ENCODE results near the gene TMEM272. TPM values are rescaled to one million over a fixed set of nuclear protein-coding genes. Genes with fewer than 3 reads are reported as not detected.

The TMEM272 gene
- total and polyA plus RNA-seq, 9 of the 15 experiments (the other 6 are each of a cell fraction or from before 2014, with no cell fraction given): 0.04 to 0.16 (median 0.06) TPM; not detected in 2

DNA sequence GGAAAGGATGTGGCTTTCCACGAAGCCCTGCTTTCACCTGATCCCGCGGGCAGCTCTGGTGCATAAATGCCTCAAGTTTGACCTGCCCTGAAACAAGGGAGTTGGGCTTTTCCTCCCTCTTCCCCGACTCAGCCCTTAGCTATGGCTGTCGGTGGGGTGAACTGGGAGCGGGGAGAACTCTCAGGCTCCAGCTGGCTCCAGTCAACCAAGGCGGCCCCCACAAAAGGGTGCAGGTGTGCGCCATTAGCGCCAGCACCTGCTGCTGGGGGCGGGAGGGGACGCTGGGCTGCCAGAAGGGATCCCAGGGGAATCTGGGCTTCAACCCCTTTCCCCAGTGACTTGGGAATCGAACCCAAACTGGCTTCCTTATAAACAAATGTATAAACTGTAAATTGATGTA is 33.9 kb downstream of the TMEM272 start:
- no peak overlapping the region for H3K4me3 ChIP-seq
- 66% methylated on average over 5 of the region's 12 CpGs for WGBS (ENCODE audit: insufficient coverage, low coverage, missing lambda C conversion rate)
- no peak overlapping the region for H3K27ac ChIP-seq (ENCODE audit: extremely low read depth, low read depth, low read length)
- in situ Hi-C loops (cut with MboI): no loop called here
- H3K79me2 ChIP-seq (ENCODE audit: control insufficient read depth, insufficient read depth, low read length): no peaks in the 10 kb centered on the region
- no peak overlapping the region for H3K4me2 ChIP-seq (ENCODE audit: insufficient read depth, low read length)
- CTCF ChIA-PET (ENCODE audit: low intra/inter-chr PET ratio): no interaction called here
- H3K27me3 ChIP-seq (ENCODE audit: control insufficient read depth in 2 of 2, insufficient read depth in 2 of 2, low read length in 2 of 2): peaks cover 0 to 4% of the 10 kb centered on the region in 2 experiments; a peak in 1 of 5 replicates
- H3K9me3 ChIP-seq (replicated peaks; ENCODE audit: control insufficient read depth, insufficient read depth, low read depth, low read length): no peaks in the 10 kb centered on the region
- H2AFZ ChIP-seq (ENCODE audit: low read depth, low read length): no peak overlapping the region
- ATAC-seq (no peak), FAIRE-seq (no peak), DNase-seq (ENCODE audit: extremely low read depth in 1 of 4, low spot score in 3 of 4) (no peak)
- no peaks in the 10 kb centered on the region for H4K20me1 ChIP-seq (replicated peaks; ENCODE audit: control insufficient read depth, insufficient read depth, low read length)
- H3K4me1 ChIP-seq (replicated peaks in 1 of 2; ENCODE audit: control insufficient read depth in 2 of 2, insufficient read depth in 2 of 2, low read length in 2 of 2): peaks cover 10 to 18% of the 10 kb centered on the region in 2 experiments; a peak in 4 of 5 replicates
- no peaks in the 10 kb centered on the region for H3K9me1 ChIP-seq (ENCODE audit: control insufficient read depth, insufficient read depth, low read length)
- intact Hi-C loops (cut with micrococcal nuclease): no loop called here
- POLR2A ChIA-PET: no interaction called here
- no TSS peak for BruUV-seq (replicated peaks)
- H3K9ac ChIP-seq (ENCODE audit: insufficient read depth in 1 of 2, low read depth in 2 of 2, low read length in 2 of 2): 0 out of 4 replicates have a peak overlapping the region, but pooled peaks of 1 of the 2 experiments have one; percentile 13
- H3K36me3 ChIP-seq (ENCODE audit: control insufficient read depth, insufficient read depth, low read length): no peaks in the 10 kb centered on the region
- TF ChIP-seq TCF3 (CRISPR knock-in tag; IDR thresholded peaks at IDR 0.05) (no peak), ZNF316 (IDR thresholded peaks at IDR 0.05) (no peak), POLR2B (IDR thresholded peaks at IDR 0.05; ENCODE audit: low read depth, partially characterized antibody) (no peak), C11orf30 (IDR thresholded peaks at IDR 0.05; ENCODE audit: low read depth) (no peak), ZNF766 (CRISPR knock-in tag; conservative IDR thresholded peaks at IDR 0.05) (no peak), PHF21A (IDR thresholded peaks at IDR 0.05; ENCODE audit: borderline replicate concordance, low read depth) (no peak), NFE2L1 (tag; IDR thresholded peaks at IDR 0.05; ENCODE audit: borderline replicate concordance, low read depth) (no peak), NFATC3 (IDR thresholded peaks at IDR 0.05) (no peak)
- TF ChIP-seq, protein P1, sequence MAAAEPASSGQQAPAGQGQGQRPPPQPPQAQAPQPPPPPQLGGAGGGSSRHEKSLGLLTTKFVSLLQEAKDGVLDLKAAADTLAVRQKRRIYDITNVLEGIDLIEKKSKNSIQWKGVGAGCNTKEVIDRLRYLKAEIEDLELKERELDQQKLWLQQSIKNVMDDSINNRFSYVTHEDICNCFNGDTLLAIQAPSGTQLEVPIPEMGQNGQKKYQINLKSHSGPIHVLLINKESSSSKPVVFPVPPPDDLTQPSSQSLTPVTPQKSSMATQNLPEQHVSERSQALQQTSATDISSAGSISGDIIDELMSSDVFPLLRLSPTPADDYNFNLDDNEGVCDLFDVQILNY (CRISPR knock-in tag; IDR thresholded peaks at IDR 0.05): no peak
- TF ChIP-seq, protein P2, sequence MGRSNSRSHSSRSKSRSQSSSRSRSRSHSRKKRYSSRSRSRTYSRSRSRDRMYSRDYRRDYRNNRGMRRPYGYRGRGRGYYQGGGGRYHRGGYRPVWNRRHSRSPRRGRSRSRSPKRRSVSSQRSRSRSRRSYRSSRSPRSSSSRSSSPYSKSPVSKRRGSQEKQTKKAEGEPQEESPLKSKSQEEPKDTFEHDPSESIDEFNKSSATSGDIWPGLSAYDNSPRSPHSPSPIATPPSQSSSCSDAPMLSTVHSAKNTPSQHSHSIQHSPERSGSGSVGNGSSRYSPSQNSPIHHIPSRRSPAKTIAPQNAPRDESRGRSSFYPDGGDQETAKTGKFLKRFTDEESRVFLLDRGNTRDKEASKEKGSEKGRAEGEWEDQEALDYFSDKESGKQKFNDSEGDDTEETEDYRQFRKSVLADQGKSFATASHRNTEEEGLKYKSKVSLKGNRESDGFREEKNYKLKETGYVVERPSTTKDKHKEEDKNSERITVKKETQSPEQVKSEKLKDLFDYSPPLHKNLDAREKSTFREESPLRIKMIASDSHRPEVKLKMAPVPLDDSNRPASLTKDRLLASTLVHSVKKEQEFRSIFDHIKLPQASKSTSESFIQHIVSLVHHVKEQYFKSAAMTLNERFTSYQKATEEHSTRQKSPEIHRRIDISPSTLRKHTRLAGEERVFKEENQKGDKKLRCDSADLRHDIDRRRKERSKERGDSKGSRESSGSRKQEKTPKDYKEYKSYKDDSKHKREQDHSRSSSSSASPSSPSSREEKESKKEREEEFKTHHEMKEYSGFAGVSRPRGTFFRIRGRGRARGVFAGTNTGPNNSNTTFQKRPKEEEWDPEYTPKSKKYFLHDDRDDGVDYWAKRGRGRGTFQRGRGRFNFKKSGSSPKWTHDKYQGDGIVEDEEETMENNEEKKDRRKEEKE (IDR thresholded peaks at IDR 0.05; ENCODE audit: borderline replicate concordance in 1 of 2, control insufficient read depth in 1 of 2, low read depth in 2 of 2, low read length in 1 of 2): no peak
- TF ChIP-seq, protein P3, sequence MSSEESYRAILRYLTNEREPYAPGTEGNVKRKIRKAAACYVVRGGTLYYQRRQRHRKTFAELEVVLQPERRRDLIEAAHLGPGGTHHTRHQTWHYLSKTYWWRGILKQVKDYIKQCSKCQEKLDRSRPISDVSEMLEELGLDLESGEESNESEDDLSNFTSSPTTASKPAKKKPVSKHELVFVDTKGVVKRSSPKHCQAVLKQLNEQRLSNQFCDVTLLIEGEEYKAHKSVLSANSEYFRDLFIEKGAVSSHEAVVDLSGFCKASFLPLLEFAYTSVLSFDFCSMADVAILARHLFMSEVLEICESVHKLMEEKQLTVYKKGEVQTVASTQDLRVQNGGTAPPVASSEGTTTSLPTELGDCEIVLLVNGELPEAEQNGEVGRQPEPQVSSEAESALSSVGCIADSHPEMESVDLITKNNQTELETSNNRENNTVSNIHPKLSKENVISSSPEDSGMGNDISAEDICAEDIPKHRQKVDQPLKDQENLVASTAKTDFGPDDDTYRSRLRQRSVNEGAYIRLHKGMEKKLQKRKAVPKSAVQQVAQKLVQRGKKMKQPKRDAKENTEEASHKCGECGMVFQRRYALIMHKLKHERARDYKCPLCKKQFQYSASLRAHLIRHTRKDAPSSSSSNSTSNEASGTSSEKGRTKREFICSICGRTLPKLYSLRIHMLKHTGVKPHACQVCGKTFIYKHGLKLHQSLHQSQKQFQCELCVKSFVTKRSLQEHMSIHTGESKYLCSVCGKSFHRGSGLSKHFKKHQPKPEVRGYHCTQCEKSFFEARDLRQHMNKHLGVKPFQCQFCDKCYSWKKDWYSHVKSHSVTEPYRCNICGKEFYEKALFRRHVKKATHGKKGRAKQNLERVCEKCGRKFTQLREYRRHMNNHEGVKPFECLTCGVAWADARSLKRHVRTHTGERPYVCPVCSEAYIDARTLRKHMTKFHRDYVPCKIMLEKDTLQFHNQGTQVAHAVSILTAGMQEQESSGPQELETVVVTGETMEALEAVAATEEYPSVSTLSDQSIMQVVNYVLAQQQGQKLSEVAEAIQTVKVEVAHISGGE (CRISPR knock-in tag; IDR thresholded peaks at IDR 0.05): no peak
- TF ChIP-seq, protein P4, sequence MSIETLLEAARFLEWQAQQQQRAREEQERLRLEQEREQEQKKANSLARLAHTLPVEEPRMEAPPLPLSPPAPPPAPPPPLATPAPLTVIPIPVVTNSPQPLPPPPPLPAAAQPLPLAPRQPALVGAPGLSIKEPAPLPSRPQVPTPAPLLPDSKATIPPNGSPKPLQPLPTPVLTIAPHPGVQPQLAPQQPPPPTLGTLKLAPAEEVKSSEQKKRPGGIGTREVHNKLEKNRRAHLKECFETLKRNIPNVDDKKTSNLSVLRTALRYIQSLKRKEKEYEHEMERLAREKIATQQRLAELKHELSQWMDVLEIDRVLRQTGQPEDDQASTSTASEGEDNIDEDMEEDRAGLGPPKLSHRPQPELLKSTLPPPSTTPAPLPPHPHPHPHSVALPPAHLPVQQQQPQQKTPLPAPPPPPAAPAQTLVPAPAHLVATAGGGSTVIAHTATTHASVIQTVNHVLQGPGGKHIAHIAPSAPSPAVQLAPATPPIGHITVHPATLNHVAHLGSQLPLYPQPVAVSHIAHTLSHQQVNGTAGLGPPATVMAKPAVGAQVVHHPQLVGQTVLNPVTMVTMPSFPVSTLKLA (conservative IDR thresholded peaks at IDR 0.05): no peak
